Tibial artery (tissue), 4 donors: ENCODE measurements around the gene SBK2.

Experiments
- DNase-seq, 2 donors: peaks; one replicate each; pipeline ENCODE4 v3.0.0-alpha.2; 2019
- H3K27ac ChIP-seq, 2 donors: fragments of 200-600 bp; sonication (generic) in 1 of 2; 1 replicate in 1 of 2; 2 replicates in 1 of 2; pipeline ENCODE4 v1.5.1; 2018 to 2019; ENCODE audit warnings: mild to moderate bottlenecking in 1 of 2
- H3K27me3 ChIP-seq, 2 donors: fragments of 200-600 bp; sonication (generic) in 1 of 2; one replicate each; pipeline versions ENCODE4 v1.5.1 to v1.6.0; 2016 to 2019
- H3K36me3 ChIP-seq, 3 donors: fragments of 200-600 bp; sonication (generic) in 2 of 3; one replicate each; pipeline ENCODE4 v1.5.1; 2016 to 2019; ENCODE audit warnings: mild to moderate bottlenecking in 2 of 3
- H3K4me1 ChIP-seq, 4 donors: fragments of 200-600 bp; sonication (generic) in 2 of 4; 1 replicate in 3 of 4; 2 replicates in 1 of 4; pipeline ENCODE4 v1.5.1; 2016 to 2019
- H3K4me3 ChIP-seq, 2 donors: fragments of 200-600 bp; sonication (generic) in 1 of 2; 1 replicate in 1 of 2; 2 replicates in 1 of 2; pipeline ENCODE4 v1.5.1; 2018 to 2019; ENCODE audit warnings: mild to moderate bottlenecking in 2 of 2
- H3K9me3 ChIP-seq, 3 donors: fragments of 200-600 bp; sonication (generic) in 1 of 3; one replicate each; pipeline ENCODE4 v1.5.1; 2016 to 2019
- intact Hi-C: fragments of 100-400 bp; cut with DNase I; formaldehyde crosslinking; loops from one replicate; pipeline ENCODE4 v1.15.0; 2023; ENCODE audit warnings: low total_unique reads
- TF ChIP-seq, protein P1 (sequence below), 2 experiments: fragments of 200-600 bp in 1 of 2; fragments of 450-650 bp in 1 of 2; IDR thresholded peaks; one replicate each; pipeline ENCODE4 v1.5.1; 2017 to 2019; ENCODE audit warnings: antibody characterized with exemption in 2 of 2, mild to moderate bottlenecking in 1 of 2, moderate library complexity in 1 of 2

The SBK2 gene

DNA sequence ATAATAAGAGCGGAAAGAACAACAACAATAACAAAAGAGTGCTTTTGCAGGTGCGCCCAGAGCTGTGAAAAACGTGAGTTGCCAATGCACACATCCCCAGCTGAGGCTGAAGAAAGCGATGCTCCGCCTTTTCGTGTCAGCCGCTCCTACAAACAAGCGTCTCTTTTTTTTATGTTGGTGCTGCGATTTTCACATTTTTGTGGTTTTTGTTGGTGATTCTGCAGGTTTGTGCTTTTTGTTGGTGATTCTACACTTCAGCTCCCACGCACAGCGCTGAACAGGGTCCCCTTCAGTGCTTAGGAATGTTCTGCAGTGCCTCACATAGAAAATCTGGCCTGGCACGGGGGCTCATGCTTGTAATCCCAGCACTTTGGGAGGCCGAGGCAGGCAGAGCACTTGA lies 15.7 kb upstream of the SBK2 start:
- Histone ChIP-seq H3K36me3 (no peaks in the 10 kb centered on the region), H3K9me3 (no peaks in the 10 kb centered on the region), H3K27ac (no peak overlapping the region), H3K4me3 (no peak overlapping the region), H3K4me1 (peaks cover 0 to 18% (median 14%) of the 10 kb centered on the region in 4 donors), H3K27me3 (peaks cover 0 to 52% of the 10 kb centered on the region in 2 donors)
- intact Hi-C loops, result no loop called here
- TF ChIP-seq, protein P1, sequence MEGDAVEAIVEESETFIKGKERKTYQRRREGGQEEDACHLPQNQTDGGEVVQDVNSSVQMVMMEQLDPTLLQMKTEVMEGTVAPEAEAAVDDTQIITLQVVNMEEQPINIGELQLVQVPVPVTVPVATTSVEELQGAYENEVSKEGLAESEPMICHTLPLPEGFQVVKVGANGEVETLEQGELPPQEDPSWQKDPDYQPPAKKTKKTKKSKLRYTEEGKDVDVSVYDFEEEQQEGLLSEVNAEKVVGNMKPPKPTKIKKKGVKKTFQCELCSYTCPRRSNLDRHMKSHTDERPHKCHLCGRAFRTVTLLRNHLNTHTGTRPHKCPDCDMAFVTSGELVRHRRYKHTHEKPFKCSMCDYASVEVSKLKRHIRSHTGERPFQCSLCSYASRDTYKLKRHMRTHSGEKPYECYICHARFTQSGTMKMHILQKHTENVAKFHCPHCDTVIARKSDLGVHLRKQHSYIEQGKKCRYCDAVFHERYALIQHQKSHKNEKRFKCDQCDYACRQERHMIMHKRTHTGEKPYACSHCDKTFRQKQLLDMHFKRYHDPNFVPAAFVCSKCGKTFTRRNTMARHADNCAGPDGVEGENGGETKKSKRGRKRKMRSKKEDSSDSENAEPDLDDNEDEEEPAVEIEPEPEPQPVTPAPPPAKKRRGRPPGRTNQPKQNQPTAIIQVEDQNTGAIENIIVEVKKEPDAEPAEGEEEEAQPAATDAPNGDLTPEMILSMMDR (IDR thresholded peaks at IDR 0.05), result no peak
- DNase-seq, result no peak

DNA sequence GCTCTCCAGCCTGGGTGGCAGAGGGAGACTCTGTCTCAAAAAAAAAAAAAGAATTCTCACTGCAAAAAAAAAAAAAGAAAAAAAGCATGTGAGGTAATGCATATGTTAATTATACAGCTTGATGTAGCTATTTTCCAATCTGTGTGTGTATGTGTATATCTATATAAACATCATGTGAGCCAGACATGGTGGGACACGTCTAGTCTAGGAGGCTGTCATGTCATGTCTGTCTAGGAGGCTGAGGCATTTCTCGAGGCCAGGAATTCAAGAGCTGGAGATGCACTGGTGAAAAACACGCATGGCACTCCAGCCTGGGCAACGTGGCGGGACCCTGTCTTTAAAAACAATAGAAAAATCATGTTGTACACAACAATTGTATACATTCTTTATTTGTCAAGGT lies 15.3 kb upstream of the SBK2 start:
- H3K27me3 ChIP-seq, result peaks cover 0 to 55% of the 10 kb centered on the region in 2 donors
- no peaks in the 10 kb centered on the region for H3K9me3 ChIP-seq
- no peak overlapping the region for H3K4me3 ChIP-seq
- H3K36me3 ChIP-seq, result no peaks in the 10 kb centered on the region
- peaks cover 0 to 22% (median 18%) of the 10 kb centered on the region in 4 donors for H3K4me1 ChIP-seq
- intact Hi-C loops, result no loop called here
- no peak overlapping the region for H3K27ac ChIP-seq
- DNase-seq, result no peak
- TF ChIP-seq, protein P1 (IDR thresholded peaks at IDR 0.05), result no peak

DNA sequence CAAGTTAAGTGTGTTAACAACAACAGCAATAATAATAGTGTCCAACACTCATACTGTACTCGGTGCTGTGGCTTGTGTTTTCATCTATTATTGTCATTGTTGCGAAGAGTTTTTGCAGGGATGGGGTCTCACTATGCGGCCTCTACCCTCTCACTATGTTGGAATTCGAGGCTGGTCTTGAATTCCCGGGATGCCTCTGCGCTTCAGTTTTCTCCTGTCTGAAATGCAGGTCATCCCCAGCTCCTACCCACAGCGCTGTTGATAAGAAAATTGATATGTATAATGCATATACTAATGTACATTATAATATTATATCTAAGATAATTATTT lies 13.4 kb upstream of the SBK2 start:
- TF ChIP-seq, protein P1 (IDR thresholded peaks at IDR 0.05), result no peak
- Histone ChIP-seq H3K9me3 (no peaks in the 10 kb centered on the region), H3K27ac (no peak overlapping the region), H3K4me1 (peaks cover 0 to 37% (median 25%) of the 10 kb centered on the region in 4 donors), H3K27me3 (peaks cover 0 to 70% of the 10 kb centered on the region in 2 donors), H3K36me3 (no peaks in the 10 kb centered on the region), H3K4me3 (no peak overlapping the region)
- DNase-seq, result no peak
- intact Hi-C loops, result no loop called here

DNA sequence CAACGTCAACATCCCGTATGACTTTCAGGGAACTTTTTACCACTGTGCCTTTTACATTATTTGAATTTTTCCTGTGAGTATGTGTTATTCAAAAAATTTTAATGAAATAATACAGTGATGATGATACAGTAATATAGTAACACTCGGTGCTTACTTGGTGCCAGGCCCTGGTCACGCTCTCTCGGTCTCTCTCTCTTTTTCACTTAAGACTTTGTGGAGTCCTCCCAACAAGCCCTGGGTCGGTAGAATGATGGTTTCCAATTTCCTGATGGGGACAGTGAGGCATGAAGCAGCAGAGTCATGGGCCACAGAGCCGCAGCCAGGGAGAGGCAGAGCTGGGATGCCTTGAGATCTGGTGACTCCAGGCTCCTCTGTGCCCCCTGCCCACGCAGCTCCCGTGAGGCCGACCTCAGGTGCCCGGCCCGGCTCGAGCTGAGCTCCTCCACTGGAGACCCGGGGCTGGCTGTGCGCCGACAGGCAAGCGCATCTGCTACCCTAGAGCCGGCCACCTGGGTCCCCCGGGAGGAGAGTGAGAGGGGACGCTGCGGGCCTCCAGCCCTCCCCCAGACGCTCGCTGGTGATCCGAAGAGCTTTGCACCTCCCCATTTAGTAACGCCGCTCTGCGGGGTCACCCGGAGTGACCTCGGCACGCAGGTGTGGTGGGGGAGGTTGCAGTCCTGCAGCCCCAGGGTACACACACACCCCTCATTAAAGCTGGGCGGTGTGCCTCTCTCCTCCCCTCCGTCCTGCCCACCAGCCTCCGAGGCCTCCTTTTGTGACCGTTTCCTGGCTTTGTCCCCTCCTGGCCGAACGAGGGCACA lies 12.8 kb upstream of the SBK2 start:
- no peaks in the 10 kb centered on the region for H3K36me3 ChIP-seq
- DNase-seq, result no peak
- H3K4me1 ChIP-seq, result peaks cover 0 to 37% (median 25%) of the 10 kb centered on the region in 4 donors
- intact Hi-C loops, result no loop called here
- TF ChIP-seq, protein P1 (IDR thresholded peaks at IDR 0.05), result no peak
- H3K4me3 ChIP-seq, result peak overlapping the region; percentile 7 to 20
- H3K27ac ChIP-seq, result peak overlapping the region in 1 of 2 donors; percentile 4
- H3K9me3 ChIP-seq, result no peaks in the 10 kb centered on the region
- H3K27me3 ChIP-seq, result peaks cover 0 to 70% of the 10 kb centered on the region in 2 donors

DNA sequence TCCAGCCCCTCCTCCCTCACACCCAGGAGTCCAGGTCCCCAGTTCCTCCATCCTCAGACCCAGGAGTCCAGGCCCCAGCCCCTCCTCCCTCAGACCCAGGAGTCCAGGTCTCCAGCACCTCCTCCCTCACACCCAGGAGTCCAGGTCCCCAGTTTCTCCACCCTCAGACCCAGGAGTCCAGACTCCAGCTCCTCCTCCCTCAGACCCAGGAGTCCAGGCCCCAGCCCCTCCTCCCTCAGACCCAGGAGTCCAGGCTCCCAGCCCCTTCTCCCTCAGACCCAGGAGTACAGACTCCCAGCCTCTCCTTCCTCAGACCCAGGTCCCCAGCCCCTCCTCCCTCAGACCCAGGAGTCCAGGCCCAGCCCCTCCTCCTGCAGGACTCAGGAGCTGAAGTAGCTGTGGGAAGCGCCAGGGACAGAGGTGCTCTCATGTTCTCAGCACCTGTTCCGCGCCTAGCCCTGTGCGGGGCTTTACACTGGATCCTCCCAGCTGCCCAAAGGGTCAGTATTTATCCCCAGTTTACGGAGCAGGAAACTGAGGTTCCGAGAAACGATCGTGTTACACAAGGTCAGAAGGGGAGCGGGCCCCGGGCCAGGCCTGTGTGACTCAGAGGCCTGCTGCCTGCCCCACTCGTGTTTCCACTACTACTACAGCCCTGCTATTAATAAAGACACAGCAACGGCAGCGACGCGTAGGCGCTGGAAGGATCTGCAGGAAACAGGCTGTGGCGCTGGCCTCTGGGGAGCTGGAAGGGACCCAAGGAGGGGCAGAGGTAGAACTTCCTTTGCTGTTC lies 10.1 kb upstream of the SBK2 start:
- peak; percentile 69 to 86 for DNase-seq
- Histone ChIP-seq H3K27me3 (peaks cover 0 to 59% of the 10 kb centered on the region in 2 donors), H3K4me1 (peaks cover 0 to 37% (median 23%) of the 10 kb centered on the region in 4 donors), H3K36me3 (no peaks in the 10 kb centered on the region), H3K9me3 (no peaks in the 10 kb centered on the region), H3K27ac (peak overlapping the region; percentile 33 to 37), H3K4me3 (no peak overlapping the region)
- intact Hi-C loops, result no loop called here
- TF ChIP-seq, protein P1 (IDR thresholded peaks at IDR 0.05), result no peak
